PC-3 (cell line): ENCODE measurements around the gene OR11H12. TPM values are rescaled to one million over a fixed set of nuclear protein-coding genes. Genes with fewer than 3 reads are reported as not detected.
"Not testable (repeated sequence)": the region's sequence is repeated elsewhere in the genome, so short reads cannot be mapped to it uniquely, and the experiment has no call there.

ENCODE experiments used
- ATAC-seq: fragments of 200-7000 bp; cut with Tn5 transposase; 2 replicates; pipeline ENCODE4 v1.9.1; 2020; ENCODE audit warnings: mild to moderate bottlenecking, moderate library complexity
- Bru-seq: library from RNA; stranded (reverse); fragments of 400-500 nt; gene quantifications from one replicate; lab custom pipeline; 2021; lab: Mats Ljungman, UMichigan
- BruChase-seq, 2 experiments: library from RNA; stranded (reverse); fragments of 400-500 nt; gene quantifications; one replicate each; lab custom pipeline; 2021; lab: Mats Ljungman, UMichigan
- BruUV-seq: library from RNA; stranded (reverse); fragments of 400-500 nt; replicated peaks from 2 replicates; lab custom pipeline; 2021; lab: Mats Ljungman, UMichigan
- CTCF ChIA-PET: fragments of 300-600 bp; sonication (Branson Sonifier 250); formaldehyde crosslinking; loops from one replicate; lab custom pipeline; 2022; ENCODE audit warnings: antibody characterized with exemption; lab: Charles Lee
- POLR2A ChIA-PET: fragments of 300-600 bp; sonication (Branson Sonifier 250); formaldehyde crosslinking; loops from one replicate; lab custom pipeline; 2022; ENCODE audit warnings: antibody characterized with exemption; ENCODE audit not compliant: unreplicated experiment; lab: Charles Lee
- DNase-seq: peaks from one replicate; pipeline ENCODE4 v3.0.0-alpha.2; 2015
- H2AFZ ChIP-seq: fragments of 300-600 bp; sonication (generic); 2 replicates; pipeline ENCODE4 v1.6.0; 2016; ENCODE audit warnings: antibody characterized with exemption, low read length
- H3F3A ChIP-seq: fragments of 300-600 bp; sonication (generic); one replicate; pipeline ENCODE4 v1.6.0; 2017; ENCODE audit warnings: antibody characterized with exemption, low read length, control low read depth, mild to moderate bottlenecking; ENCODE audit not compliant: unreplicated experiment
- H3K27ac ChIP-seq: fragments of 300-600 bp; sonication (generic); 2 replicates; pipeline ENCODE4 v1.5.1; 2016; ENCODE audit warnings: mild to moderate bottlenecking, low read length
- H3K27me3 ChIP-seq: fragments of 300-600 bp; sonication (generic); 2 replicates; pipeline ENCODE4 v1.6.1; 2016; ENCODE audit warnings: low read length, mixed read lengths
- H3K36me3 ChIP-seq: fragments of 300-600 bp; sonication (generic); 2 replicates; pipeline ENCODE4 v1.6.1; 2016; ENCODE audit warnings: low read depth, mixed run types, low read length, mixed read lengths
- H3K4me1 ChIP-seq: fragments of 300-600 bp; sonication (generic); 2 replicates; pipeline ENCODE4 v1.5.1; 2016; ENCODE audit warnings: low read length; ENCODE audit not compliant: insufficient read depth
- H3K4me2 ChIP-seq: fragments of 300-600 bp; sonication (generic); 2 replicates; pipeline ENCODE4 v1.6.0; 2016; ENCODE audit warnings: low read length
- H3K4me3 ChIP-seq: fragments of 300-600 bp; sonication (generic); 2 replicates; pipeline ENCODE4 v1.5.1; 2016; ENCODE audit warnings: mild to moderate bottlenecking, low read length, mixed read lengths
- H3K79me2 ChIP-seq: fragments of 300-600 bp; sonication (generic); 2 replicates; pipeline ENCODE4 v1.6.1; 2017; ENCODE audit warnings: low read length, mixed read lengths
- H3K9ac ChIP-seq: fragments of 300-600 bp; sonication (generic); 2 replicates; pipeline ENCODE4 v1.6.0; 2016; ENCODE audit warnings: mild to moderate bottlenecking, low read length
- H3K9me2 ChIP-seq: fragments of 300-600 bp; sonication (generic); replicated peaks from 2 replicates; pipeline ENCODE4 v1.6.1; 2016; ENCODE audit warnings: mixed run types, low read length, mixed read lengths
- H3K9me3 ChIP-seq: fragments of 300-600 bp; sonication (generic); 2 replicates; pipeline ENCODE4 v1.6.1; 2016; ENCODE audit warnings: low read length, mixed read lengths
- H4K20me1 ChIP-seq: fragments of 300-600 bp; sonication (generic); 2 replicates; pipeline ENCODE4 v1.6.1; 2016; ENCODE audit warnings: low read length, mixed read lengths
- intact Hi-C: fragments of 100-400 bp; cut with micrococcal nuclease; formaldehyde crosslinking; loops from 2 replicates; pipeline ENCODE4 v1.9.0; 2023
- long read RNA-seq: library from polyadenylated mRNA; unstranded; transcript quantifications from one replicate; pipeline ENCODE4 v2.0.0, GENCODE V29; 2021; ENCODE audit not compliant: unreplicated experiment
- total RNA-seq: library from RNA; depleted of rRNA; stranded (reverse); fragments of >200 nt; gene quantifications from 2 replicates; pipeline ENCODE4 v1.2.3, GENCODE V29; 2014; rRNA removed

The OR11H12 gene
- total RNA-seq (not detected in 2 replicates), Bru-seq, nascent RNA (not detected), BruChase-seq, experiment 1, labeled RNA remaining after a 6-hour chase (not detected), BruChase-seq, experiment 2, labeled RNA remaining after a 2-hour chase (percentile 25 among the genes with signal in this experiment)
- long read RNA-seq, result 0 reads

- BruUV-seq, H3K27me3 ChIP-seq, H3K4me3 ChIP-seq, H3K9ac ChIP-seq, intact Hi-C loops, ATAC-seq, H3K9me2 ChIP-seq, H2AFZ ChIP-seq, H3K79me2 ChIP-seq, H3K36me3 ChIP-seq, DNase-seq, POLR2A ChIA-PET, CTCF ChIA-PET, H3F3A ChIP-seq, H3K4me2 ChIP-seq, H4K20me1 ChIP-seq, H3K27ac ChIP-seq, H3K9me3 ChIP-seq, H3K4me1 ChIP-seq: not testable (repeated sequence)
Measured at GRCh38 chr14:18600817-18601216, at the start of gene OR11H12. Gene OR11H12 (plus strand): TSS chr14:18601117. CDS start chr14:18601117, 0 bp downstream.

GRCh38 chr14:18582908-18583307 is 18.0 kb upstream of the OR11H12 start:
- H3K27ac ChIP-seq, H3K9ac ChIP-seq, H4K20me1 ChIP-seq, CTCF ChIA-PET, H3K4me3 ChIP-seq, H3K27me3 ChIP-seq, H2AFZ ChIP-seq, POLR2A ChIA-PET, H3F3A ChIP-seq, H3K9me2 ChIP-seq, ATAC-seq, intact Hi-C loops, DNase-seq, BruUV-seq, H3K36me3 ChIP-seq, H3K9me3 ChIP-seq, H3K4me2 ChIP-seq, H3K4me1 ChIP-seq, H3K79me2 ChIP-seq: not testable (repeated sequence)

GRCh38 chr14:18626610-18627213 is 25.8 kb downstream of the OR11H12 start:
- H3F3A ChIP-seq, H3K27me3 ChIP-seq, BruUV-seq, CTCF ChIA-PET, intact Hi-C loops, H2AFZ ChIP-seq, H3K27ac ChIP-seq, H3K9me2 ChIP-seq, H3K79me2 ChIP-seq, POLR2A ChIA-PET, H4K20me1 ChIP-seq, DNase-seq, H3K4me3 ChIP-seq, H3K9me3 ChIP-seq, H3K36me3 ChIP-seq, H3K9ac ChIP-seq, ATAC-seq, H3K4me1 ChIP-seq, H3K4me2 ChIP-seq: not testable (repeated sequence)

GRCh38 chr14:18636066-18636465 is 35.1 kb downstream of the OR11H12 start:
- ATAC-seq, H3K79me2 ChIP-seq, H3K4me2 ChIP-seq, intact Hi-C loops, H3K27me3 ChIP-seq, H3K4me1 ChIP-seq, POLR2A ChIA-PET, H3K4me3 ChIP-seq, CTCF ChIA-PET, H3K9me2 ChIP-seq, H2AFZ ChIP-seq, DNase-seq, H3F3A ChIP-seq, H3K27ac ChIP-seq, BruUV-seq, H3K9me3 ChIP-seq, H4K20me1 ChIP-seq, H3K36me3 ChIP-seq, H3K9ac ChIP-seq: not testable (repeated sequence)

- H3K27ac ChIP-seq, H3K27me3 ChIP-seq, POLR2A ChIA-PET, H3K36me3 ChIP-seq, H3K4me3 ChIP-seq, ATAC-seq, H4K20me1 ChIP-seq, H3K4me1 ChIP-seq, H2AFZ ChIP-seq, H3K79me2 ChIP-seq, DNase-seq, H3K9ac ChIP-seq, intact Hi-C loops, BruUV-seq, H3K9me2 ChIP-seq, H3K9me3 ChIP-seq, H3F3A ChIP-seq, H3K4me2 ChIP-seq, CTCF ChIA-PET: not testable (repeated sequence)
Measured at GRCh38 chr14:18638032-18638431, 37.1 kb downstream of the OR11H12 start.

- DNase-seq, intact Hi-C loops, H3F3A ChIP-seq, H3K4me2 ChIP-seq, H3K4me3 ChIP-seq, ATAC-seq, H3K27ac ChIP-seq, H3K36me3 ChIP-seq, H3K9me2 ChIP-seq, BruUV-seq, H3K9ac ChIP-seq, POLR2A ChIA-PET, H3K4me1 ChIP-seq, CTCF ChIA-PET, H4K20me1 ChIP-seq, H3K79me2 ChIP-seq, H3K9me3 ChIP-seq, H2AFZ ChIP-seq, H3K27me3 ChIP-seq: not testable (repeated sequence)
Measured at GRCh38 chr14:18638785-18639184, 37.9 kb downstream of the OR11H12 start.
